Measurements from ENCODE around the gene LDLR. TPM values are rescaled to one million over a fixed set of nuclear protein-coding genes. Genes with fewer than 3 reads are reported as not detected.

The LDLR gene
- total RNA-seq, 1 experiment from 2014 or later: 175 TPM

- Histone ChIP-seq H3K27me3 (replicated peaks; ENCODE audit: insufficient read depth, low read depth, low read length, poor library complexity) (no peaks in the 10 kb centered on the region), H3K4me1 (ENCODE audit: insufficient read depth, low read length, poor library complexity, severe bottlenecking) (no peaks in the 10 kb centered on the region), H3K4me3 (ENCODE audit: low read depth, low read length, poor library complexity, severe bottlenecking) (no peak overlapping the region), H3K36me3 (ENCODE audit: insufficient read depth, low read length, poor library complexity, severe bottlenecking) (peaks cover 45% of the 10 kb centered on the region), H3K9me3 (ENCODE audit: low read depth, low read length, poor library complexity, severe bottlenecking) (no peaks in the 10 kb centered on the region), H3K27ac (ENCODE audit: low read depth, low read length, poor library complexity, severe bottlenecking) (no peak overlapping the region)
- intact Hi-C loops (cut with micrococcal nuclease; ENCODE audit: unreplicated experiment): no loop called here
- POLR2A ChIA-PET (ENCODE audit: low non-redundant PET): no interaction called here
- CTCF ChIA-PET: no interaction called here
- DNase-seq (ENCODE audit: low spot score): no peak
- TF ChIP-seq EZH2 (IDR thresholded peaks at IDR 0.05; ENCODE audit: borderline replicate concordance, low read depth, low read length, poor library complexity, severe bottlenecking): no peak
- TF ChIP-seq, protein P1, sequence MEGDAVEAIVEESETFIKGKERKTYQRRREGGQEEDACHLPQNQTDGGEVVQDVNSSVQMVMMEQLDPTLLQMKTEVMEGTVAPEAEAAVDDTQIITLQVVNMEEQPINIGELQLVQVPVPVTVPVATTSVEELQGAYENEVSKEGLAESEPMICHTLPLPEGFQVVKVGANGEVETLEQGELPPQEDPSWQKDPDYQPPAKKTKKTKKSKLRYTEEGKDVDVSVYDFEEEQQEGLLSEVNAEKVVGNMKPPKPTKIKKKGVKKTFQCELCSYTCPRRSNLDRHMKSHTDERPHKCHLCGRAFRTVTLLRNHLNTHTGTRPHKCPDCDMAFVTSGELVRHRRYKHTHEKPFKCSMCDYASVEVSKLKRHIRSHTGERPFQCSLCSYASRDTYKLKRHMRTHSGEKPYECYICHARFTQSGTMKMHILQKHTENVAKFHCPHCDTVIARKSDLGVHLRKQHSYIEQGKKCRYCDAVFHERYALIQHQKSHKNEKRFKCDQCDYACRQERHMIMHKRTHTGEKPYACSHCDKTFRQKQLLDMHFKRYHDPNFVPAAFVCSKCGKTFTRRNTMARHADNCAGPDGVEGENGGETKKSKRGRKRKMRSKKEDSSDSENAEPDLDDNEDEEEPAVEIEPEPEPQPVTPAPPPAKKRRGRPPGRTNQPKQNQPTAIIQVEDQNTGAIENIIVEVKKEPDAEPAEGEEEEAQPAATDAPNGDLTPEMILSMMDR (conservative IDR thresholded peaks at IDR 0.05; ENCODE audit: low read depth, low read length): no peak
- BruUV-seq (replicated peaks): no TSS peak
Measured at GRCh38 chr19:11171144-11171543, 81.9 kb downstream of the LDLR start.

- Histone ChIP-seq H3K9me3 (ENCODE audit: low read depth, low read length, poor library complexity, severe bottlenecking) (no peaks in the 10 kb centered on the region), H3K36me3 (ENCODE audit: insufficient read depth, low read length, poor library complexity, severe bottlenecking) (peaks cover 53% of the 10 kb centered on the region), H3K4me1 (ENCODE audit: insufficient read depth, low read length, poor library complexity, severe bottlenecking) (no peaks in the 10 kb centered on the region), H3K27ac (ENCODE audit: low read depth, low read length, poor library complexity, severe bottlenecking) (no peak overlapping the region), H3K4me3 (ENCODE audit: low read depth, low read length, poor library complexity, severe bottlenecking) (no peak overlapping the region), H3K27me3 (replicated peaks; ENCODE audit: insufficient read depth, low read depth, low read length, poor library complexity) (no peaks in the 10 kb centered on the region)
- BruUV-seq (replicated peaks): no TSS peak
- intact Hi-C loops (cut with micrococcal nuclease; ENCODE audit: unreplicated experiment): no loop called here
- TF ChIP-seq, protein P1 (conservative IDR thresholded peaks at IDR 0.05; ENCODE audit: low read depth, low read length): no peak
- TF ChIP-seq EZH2 (IDR thresholded peaks at IDR 0.05; ENCODE audit: borderline replicate concordance, low read depth, low read length, poor library complexity, severe bottlenecking): no peak
- ChIA-PET POLR2A (ENCODE audit: low non-redundant PET) (no interaction called here), CTCF (no interaction called here)
- no peak for DNase-seq (ENCODE audit: low spot score)
Measured at GRCh38 chr19:11172576-11172975, 83.3 kb downstream of the LDLR start.

- DNase-seq (ENCODE audit: low spot score): no peak
- H3K4me1 ChIP-seq (ENCODE audit: insufficient read depth, low read length, poor library complexity, severe bottlenecking): no peaks in the 10 kb centered on the region
- peaks cover 60% of the 10 kb centered on the region for H3K36me3 ChIP-seq (ENCODE audit: insufficient read depth, low read length, poor library complexity, severe bottlenecking)
- intact Hi-C loops (cut with micrococcal nuclease; ENCODE audit: unreplicated experiment): no loop called here
- H3K27me3 ChIP-seq (replicated peaks; ENCODE audit: insufficient read depth, low read depth, low read length, poor library complexity): no peaks in the 10 kb centered on the region
- no TSS peak for BruUV-seq (replicated peaks)
- no peak overlapping the region for H3K4me3 ChIP-seq (ENCODE audit: low read depth, low read length, poor library complexity, severe bottlenecking)
- ChIA-PET CTCF (no interaction called here), POLR2A (ENCODE audit: low non-redundant PET) (no interaction called here)
- H3K9me3 ChIP-seq (ENCODE audit: low read depth, low read length, poor library complexity, severe bottlenecking): no peaks in the 10 kb centered on the region
- TF ChIP-seq, protein P1 (conservative IDR thresholded peaks at IDR 0.05; ENCODE audit: low read depth, low read length): no peak
- TF ChIP-seq EZH2 (IDR thresholded peaks at IDR 0.05; ENCODE audit: borderline replicate concordance, low read depth, low read length, poor library complexity, severe bottlenecking): no peak
- H3K27ac ChIP-seq (ENCODE audit: low read depth, low read length, poor library complexity, severe bottlenecking): no peak overlapping the region
Measured at GRCh38 chr19:11173516-11174155, 84.4 kb downstream of the LDLR start.

Data from A673 (cell line).